Hematopoietic multipotent progenitor cell treated with erythropoietin and hydrocortisone succinate and interleukin-3 and kit ligand, for 8 days (in vitro differentiated cells): Measurements from ENCODE around the gene MAP3K14.

Source experiments
- DNase-seq: peaks from one replicate; pipeline ENCODE4 v3.0.0-alpha.2; 2015

MAP3K14 gene

DNA sequence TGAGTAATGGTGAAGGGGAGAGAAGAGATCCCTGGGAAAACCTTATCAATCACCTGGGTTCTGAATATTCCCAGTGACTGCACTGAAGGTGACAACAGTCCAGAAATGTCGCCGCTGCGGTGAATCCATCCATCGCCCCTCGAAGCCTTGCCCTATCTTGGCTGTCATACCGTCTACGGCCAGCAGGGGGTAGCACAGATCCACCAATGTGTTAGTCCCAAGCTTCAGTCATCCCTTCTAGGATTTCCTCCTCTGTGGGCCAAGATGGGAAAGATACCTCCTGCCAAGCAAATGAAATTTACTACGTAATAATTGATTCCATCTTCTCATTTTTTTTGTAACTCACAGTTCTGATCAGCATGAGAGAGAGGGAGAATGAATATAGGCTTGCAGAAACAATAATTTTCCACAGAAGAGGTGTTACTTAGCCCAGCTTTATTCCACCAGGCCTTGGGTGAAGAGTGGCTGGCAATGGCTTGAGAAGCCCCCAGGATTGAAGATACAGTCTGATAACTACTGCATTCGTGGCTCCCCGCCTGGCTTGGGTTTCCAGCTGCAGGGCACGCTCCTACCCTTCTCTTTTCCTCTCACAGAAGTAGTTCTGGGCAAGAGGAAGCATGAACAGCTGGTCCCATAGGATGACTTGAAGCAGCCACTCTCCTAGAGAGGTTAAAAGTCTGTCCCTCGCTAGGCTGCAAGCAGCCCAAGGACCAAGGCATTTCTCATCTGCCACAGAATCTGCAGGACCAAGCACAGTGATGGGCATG, 97.7 kb downstream of the MAP3K14 start:
- peak; percentile 84 for DNase-seq
